H54 (cell line): Measurements from ENCODE around the gene ARID1B.

Experiments
- DNase-seq: peaks from one replicate; pipeline ENCODE4 v3.0.0; 2011; ENCODE audit warnings: low spot score, mixed read lengths; ENCODE audit not compliant: insufficient read length
- FAIRE-seq: peaks from 3 replicates; lab custom pipeline; 2011; peaks lifted over from hg19 to GRCh38; lab: Jason Lieb, UNC
- POLR2A ChIP-seq: IDR thresholded peaks from 2 replicates; pipeline ENCODE4 v1.6.1; 2011; ENCODE audit warnings: low read depth, mild to moderate bottlenecking, low read length

ARID1B gene

GRCh38 chr6:156884306-156884705, 107.1 kb downstream of the ARID1B start:
- no peak for TF ChIP-seq POLR2A
- FAIRE-seq (no peak), DNase-seq (no peak)

DNA sequence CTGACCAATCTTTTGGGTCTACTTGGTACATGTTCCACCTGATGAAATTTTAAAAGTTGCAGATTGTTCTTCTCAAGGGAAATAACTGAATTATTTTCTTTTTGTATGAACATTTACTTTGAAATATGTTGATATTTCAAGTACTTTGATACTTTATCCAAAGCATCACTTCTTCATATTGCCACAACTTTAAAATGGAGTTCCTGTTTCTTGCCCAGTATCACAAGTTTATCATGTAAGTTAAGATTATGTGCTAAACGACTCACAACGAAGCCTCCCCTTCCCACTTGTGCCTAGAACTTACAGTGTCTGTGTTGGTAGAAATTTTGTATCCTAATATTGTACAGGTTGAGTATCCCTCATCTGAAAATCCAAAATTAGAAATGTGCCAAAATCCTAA, 108.4 kb downstream of the ARID1B start:
- FAIRE-seq: no peak
- no peak for TF ChIP-seq POLR2A
- no peak for DNase-seq

- DNase-seq (no peak), FAIRE-seq (no peak)
- no peak for TF ChIP-seq POLR2A
Measured at GRCh38 chr6:156886409-156886808, 109.2 kb downstream of the ARID1B start.

GRCh38 chr6:156887623-156888269, 110.6 kb downstream of the ARID1B start:
- FAIRE-seq: no peak

DNA sequence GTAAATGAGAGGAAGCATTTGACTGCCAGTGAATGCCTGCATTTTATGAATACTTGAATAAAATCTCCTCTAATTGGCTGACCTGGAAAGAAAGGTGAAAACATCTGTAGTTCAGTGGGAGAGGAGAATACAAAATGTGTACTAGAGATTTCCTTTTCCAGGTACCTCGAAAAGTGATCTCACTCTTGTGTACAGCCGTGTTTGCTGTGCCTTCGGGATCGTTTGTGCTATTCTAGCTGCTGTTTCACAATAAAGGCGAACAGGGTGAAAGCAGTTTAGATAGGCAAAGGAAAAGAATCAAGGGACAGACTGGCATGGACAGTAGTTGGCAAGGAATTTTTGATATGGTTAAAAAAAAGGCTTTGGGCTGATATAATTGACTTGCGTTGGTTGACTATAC, 112.3 kb downstream of the ARID1B start:
- no peak for DNase-seq
- TF ChIP-seq POLR2A: no peak
- FAIRE-seq: no peak

More at GRCh38 chr6:156887623-156888269, 110.6 kb downstream of the ARID1B start:
- TF ChIP-seq POLR2A: no peak
- no peak for DNase-seq

- FAIRE-seq: no peak
- no peak for TF ChIP-seq POLR2A
- DNase-seq: no peak
Measured at GRCh38 chr6:156889986-156890385, 112.8 kb downstream of the ARID1B start.

DNA sequence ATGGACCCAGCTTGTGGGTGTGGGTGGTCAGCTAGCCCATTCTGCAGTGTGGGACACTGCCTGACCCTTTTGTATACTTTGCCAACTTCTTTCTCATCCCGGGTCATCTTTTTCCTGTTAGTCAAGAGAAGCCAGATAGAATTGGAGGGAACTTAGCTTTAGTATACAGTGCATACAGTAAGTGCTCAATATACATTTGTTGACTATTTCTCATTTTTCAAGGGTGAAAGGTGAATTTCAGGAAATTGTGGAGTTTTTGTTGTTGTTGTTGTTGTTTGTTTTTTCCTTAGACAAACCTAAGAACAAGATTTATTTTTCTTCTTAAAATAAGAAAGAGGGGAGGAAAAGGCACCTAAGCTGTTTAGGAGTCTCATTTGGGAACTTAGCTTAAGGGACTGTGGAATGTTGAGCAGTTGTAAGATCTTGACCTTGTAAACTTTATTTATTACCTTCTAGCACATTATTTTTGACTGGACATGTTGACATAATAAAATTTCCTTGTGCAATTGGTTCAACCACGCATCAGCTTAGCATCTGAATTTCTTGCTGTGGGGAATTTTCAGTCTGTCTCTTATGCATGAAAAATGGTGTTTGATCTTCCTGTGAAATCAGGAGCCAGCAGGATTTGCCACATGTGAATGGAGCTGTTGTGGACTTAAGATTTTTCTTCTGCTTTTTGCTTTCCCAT, 113.6 kb downstream of the ARID1B start:
- no peak for TF ChIP-seq POLR2A
- FAIRE-seq (no peak), DNase-seq (no peak)

DNA sequence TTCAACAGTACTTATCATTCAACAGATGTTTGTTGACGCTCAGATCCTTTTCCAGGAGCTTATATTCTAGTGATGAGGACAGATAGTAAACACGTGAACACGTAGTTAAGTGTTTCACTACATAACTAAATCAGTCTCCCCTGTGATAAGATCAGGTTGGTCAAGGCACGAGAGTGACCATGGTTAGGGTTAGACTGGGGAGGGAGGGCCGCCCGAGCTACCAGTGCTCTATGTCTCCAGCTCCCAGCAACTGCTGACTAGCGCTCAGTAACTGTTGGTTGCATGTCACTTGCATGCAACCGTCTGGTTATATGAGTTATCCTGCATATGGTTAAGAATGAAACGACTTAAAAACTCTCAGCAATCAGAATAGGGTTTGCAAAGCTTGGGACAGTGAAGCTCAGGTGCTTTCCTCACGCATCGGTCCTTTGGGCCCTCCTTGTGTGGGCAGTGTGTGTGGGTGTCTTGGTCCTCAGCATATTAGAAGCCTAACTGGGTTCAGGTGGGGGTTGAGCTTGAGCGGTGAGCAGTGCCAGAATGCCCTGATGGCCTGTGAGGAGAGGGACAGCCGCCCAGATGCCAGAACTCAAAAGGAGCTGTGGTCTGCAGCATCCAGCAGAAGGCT, 120.8 kb downstream of the ARID1B start:
- DNase-seq (no peak), FAIRE-seq (no peak)
- TF ChIP-seq POLR2A: no peak

- no peak for DNase-seq
- FAIRE-seq: no peak
- no peak for TF ChIP-seq POLR2A
Measured at GRCh38 chr6:156899071-156899470, 121.9 kb downstream of the ARID1B start.

GRCh38 chr6:156899532-156900135, 122.5 kb downstream of the ARID1B start:
- TF ChIP-seq POLR2A: no peak
- no peak for DNase-seq
- FAIRE-seq: no peak

- no peak for FAIRE-seq
- TF ChIP-seq POLR2A: no peak
- DNase-seq: no peak
Measured at GRCh38 chr6:156900292-156900691, 123.1 kb downstream of the ARID1B start.

GRCh38 chr6:156901309-156902019, 124.3 kb downstream of the ARID1B start:
- no peak for TF ChIP-seq POLR2A
- FAIRE-seq (no peak), DNase-seq (no peak)

GRCh38 chr6:156902782-156903181, 125.6 kb downstream of the ARID1B start:
- FAIRE-seq (no peak), DNase-seq (no peak)
- no peak for TF ChIP-seq POLR2A
